ENCODE measurements around the gene MYO5A.

The MYO5A gene

GRCh38 chr15:52324109-52324508 lies 204.6 kb downstream of the MYO5A start:
- Histone ChIP-seq H3K27me3 (ENCODE audit: insufficient read depth, poor library complexity, severe bottlenecking) (no peaks in the 10 kb centered on the region), H3K27ac (replicated peaks) (no peak overlapping the region), H3K4me3 (replicated peaks; ENCODE audit: insufficient read depth, low read length) (no peak overlapping the region)
- DNase-seq (ENCODE audit: low read depth in 1 of 2, low spot score in 1 of 2), result no peak
- no peak for TF ChIP-seq CTCF (IDR thresholded peaks at IDR 0.05; ENCODE audit: insufficient read depth, low read length)

GRCh38 chr15:52318729-52319500 lies 209.8 kb downstream of the MYO5A start:
- H3K27ac ChIP-seq (replicated peaks), result no peak overlapping the region
- DNase-seq (ENCODE audit: low read depth in 1 of 2, low spot score in 1 of 2), result no peak
- TF ChIP-seq CTCF (IDR thresholded peaks at IDR 0.05; ENCODE audit: insufficient read depth, low read length) (no peak), SPI1 (IDR thresholded peaks at IDR 0.05; ENCODE audit: borderline replicate concordance, low read depth) (no peak), GABPA (IDR thresholded peaks at IDR 0.05; ENCODE audit: low read depth) (no peak), POLR2AphosphoS5 (IDR thresholded peaks at IDR 0.05; ENCODE audit: low read depth) (no peak)
- TF ChIP-seq, protein P1, sequence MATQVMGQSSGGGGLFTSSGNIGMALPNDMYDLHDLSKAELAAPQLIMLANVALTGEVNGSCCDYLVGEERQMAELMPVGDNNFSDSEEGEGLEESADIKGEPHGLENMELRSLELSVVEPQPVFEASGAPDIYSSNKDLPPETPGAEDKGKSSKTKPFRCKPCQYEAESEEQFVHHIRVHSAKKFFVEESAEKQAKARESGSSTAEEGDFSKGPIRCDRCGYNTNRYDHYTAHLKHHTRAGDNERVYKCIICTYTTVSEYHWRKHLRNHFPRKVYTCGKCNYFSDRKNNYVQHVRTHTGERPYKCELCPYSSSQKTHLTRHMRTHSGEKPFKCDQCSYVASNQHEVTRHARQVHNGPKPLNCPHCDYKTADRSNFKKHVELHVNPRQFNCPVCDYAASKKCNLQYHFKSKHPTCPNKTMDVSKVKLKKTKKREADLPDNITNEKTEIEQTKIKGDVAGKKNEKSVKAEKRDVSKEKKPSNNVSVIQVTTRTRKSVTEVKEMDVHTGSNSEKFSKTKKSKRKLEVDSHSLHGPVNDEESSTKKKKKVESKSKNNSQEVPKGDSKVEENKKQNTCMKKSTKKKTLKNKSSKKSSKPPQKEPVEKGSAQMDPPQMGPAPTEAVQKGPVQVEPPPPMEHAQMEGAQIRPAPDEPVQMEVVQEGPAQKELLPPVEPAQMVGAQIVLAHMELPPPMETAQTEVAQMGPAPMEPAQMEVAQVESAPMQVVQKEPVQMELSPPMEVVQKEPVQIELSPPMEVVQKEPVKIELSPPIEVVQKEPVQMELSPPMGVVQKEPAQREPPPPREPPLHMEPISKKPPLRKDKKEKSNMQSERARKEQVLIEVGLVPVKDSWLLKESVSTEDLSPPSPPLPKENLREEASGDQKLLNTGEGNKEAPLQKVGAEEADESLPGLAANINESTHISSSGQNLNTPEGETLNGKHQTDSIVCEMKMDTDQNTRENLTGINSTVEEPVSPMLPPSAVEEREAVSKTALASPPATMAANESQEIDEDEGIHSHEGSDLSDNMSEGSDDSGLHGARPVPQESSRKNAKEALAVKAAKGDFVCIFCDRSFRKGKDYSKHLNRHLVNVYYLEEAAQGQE (IDR thresholded peaks at IDR 0.05; ENCODE audit: insufficient replicate concordance, low read depth), result no peak
- no peaks in the 10 kb centered on the region for H3K27me3 ChIP-seq (ENCODE audit: insufficient read depth, poor library complexity, severe bottlenecking)
- H3K4me3 ChIP-seq (replicated peaks; ENCODE audit: insufficient read depth, low read length), result no peak overlapping the region

DNA sequence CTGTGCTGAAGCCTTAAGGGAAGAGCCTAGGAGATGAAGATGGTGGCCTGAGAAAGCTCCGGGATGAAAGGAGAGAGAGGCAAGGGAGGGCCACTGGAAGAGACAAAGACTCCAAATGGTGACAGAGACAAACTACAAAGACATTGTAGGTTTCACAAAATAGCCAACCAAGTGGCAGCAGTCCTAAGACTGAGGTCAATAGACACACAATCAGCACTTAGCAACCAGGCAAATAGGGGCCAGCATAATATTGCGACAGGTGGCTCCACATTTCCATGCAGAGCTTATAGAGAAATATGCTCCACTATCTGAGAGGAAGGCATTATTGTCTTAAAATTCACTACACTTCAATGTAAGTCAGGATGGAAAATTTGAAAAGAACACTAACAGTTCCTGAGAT lies 211.0 kb downstream of the MYO5A start:
- no peaks in the 10 kb centered on the region for H3K27me3 ChIP-seq (ENCODE audit: insufficient read depth, poor library complexity, severe bottlenecking)
- TF ChIP-seq, protein P1 (IDR thresholded peaks at IDR 0.05; ENCODE audit: insufficient replicate concordance, low read depth), result no peak
- TF ChIP-seq SPI1 (IDR thresholded peaks at IDR 0.05; ENCODE audit: borderline replicate concordance, low read depth), result no peak
- no peak for TF ChIP-seq CTCF (IDR thresholded peaks at IDR 0.05; ENCODE audit: insufficient read depth, low read length)
- no peak for TF ChIP-seq POLR2AphosphoS5 (IDR thresholded peaks at IDR 0.05; ENCODE audit: low read depth)
- TF ChIP-seq GABPA (IDR thresholded peaks at IDR 0.05; ENCODE audit: low read depth), result no peak
- no peak overlapping the region for H3K4me3 ChIP-seq (replicated peaks; ENCODE audit: insufficient read depth, low read length)
- H3K27ac ChIP-seq (replicated peaks), result no peak overlapping the region
- DNase-seq (ENCODE audit: low read depth in 1 of 2, low spot score in 1 of 2), result no peak

DNA sequence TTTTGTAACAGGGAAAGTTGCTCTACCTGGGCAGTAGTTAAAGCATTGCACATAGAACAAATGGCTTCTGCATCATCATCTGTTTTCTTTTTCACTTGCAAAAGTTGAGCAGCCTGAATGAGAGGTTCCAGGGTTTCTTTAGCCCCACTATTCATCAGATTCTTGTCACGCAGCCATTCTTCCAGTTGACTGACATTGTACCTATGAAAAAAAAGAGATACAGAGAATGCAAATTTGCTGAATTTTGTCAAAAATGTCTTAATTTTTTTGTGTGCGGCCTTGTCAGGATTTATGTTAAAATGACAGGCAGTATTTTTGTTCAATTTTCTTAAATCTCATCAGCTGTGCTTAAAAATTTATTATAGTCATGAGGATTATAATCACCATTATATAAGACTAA lies 211.7 kb downstream of the MYO5A start:
- Histone ChIP-seq H3K27ac (replicated peaks) (no peak overlapping the region), H3K27me3 (ENCODE audit: insufficient read depth, poor library complexity, severe bottlenecking) (no peaks in the 10 kb centered on the region), H3K4me3 (replicated peaks; ENCODE audit: insufficient read depth, low read length) (no peak overlapping the region)
- no peak for TF ChIP-seq GABPA (IDR thresholded peaks at IDR 0.05; ENCODE audit: low read depth)
- no peak for TF ChIP-seq POLR2AphosphoS5 (IDR thresholded peaks at IDR 0.05; ENCODE audit: low read depth)
- TF ChIP-seq CTCF (IDR thresholded peaks at IDR 0.05; ENCODE audit: insufficient read depth, low read length), result no peak
- TF ChIP-seq, protein P1 (IDR thresholded peaks at IDR 0.05; ENCODE audit: insufficient replicate concordance, low read depth), result no peak
- TF ChIP-seq SPI1 (IDR thresholded peaks at IDR 0.05; ENCODE audit: borderline replicate concordance, low read depth), result no peak
- DNase-seq (ENCODE audit: low read depth in 1 of 2, low spot score in 1 of 2), result no peak
